HG03064 (cell line): Measurements from ENCODE around the gene EDDM13.
"Not testable (repeated sequence)": the region's sequence is repeated elsewhere in the genome, so short reads cannot be mapped to it uniquely, and the experiment has no call there.

Source experiments
- ATAC-seq: cut with Tn5 transposase; IDR thresholded peaks from one replicate; pipeline ENCODE4 v1.9.1; 2021; ENCODE audit warnings: low read depth; ENCODE audit not compliant: unreplicated experiment

EDDM13 gene

DNA sequence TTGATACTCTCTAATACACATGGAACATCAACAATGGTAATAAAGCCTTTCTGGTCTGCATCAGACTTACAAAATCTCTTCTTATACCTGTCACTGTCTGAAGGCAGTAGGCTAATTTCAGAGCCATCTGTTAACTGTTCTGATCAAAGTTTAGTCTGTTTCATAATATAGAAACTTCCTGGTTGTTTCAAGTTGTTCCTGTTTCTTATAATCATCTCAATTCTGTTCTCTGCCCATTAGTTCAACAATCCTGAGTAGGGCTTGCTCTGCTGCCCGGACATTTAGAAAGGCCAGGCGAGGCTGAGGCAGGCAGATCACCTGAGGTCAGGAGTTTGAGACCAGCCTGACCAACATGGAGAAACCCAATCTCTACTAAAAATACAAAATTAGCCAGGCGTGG, 47.4 kb downstream of the EDDM13 start:
- ATAC-seq, result no peak

DNA sequence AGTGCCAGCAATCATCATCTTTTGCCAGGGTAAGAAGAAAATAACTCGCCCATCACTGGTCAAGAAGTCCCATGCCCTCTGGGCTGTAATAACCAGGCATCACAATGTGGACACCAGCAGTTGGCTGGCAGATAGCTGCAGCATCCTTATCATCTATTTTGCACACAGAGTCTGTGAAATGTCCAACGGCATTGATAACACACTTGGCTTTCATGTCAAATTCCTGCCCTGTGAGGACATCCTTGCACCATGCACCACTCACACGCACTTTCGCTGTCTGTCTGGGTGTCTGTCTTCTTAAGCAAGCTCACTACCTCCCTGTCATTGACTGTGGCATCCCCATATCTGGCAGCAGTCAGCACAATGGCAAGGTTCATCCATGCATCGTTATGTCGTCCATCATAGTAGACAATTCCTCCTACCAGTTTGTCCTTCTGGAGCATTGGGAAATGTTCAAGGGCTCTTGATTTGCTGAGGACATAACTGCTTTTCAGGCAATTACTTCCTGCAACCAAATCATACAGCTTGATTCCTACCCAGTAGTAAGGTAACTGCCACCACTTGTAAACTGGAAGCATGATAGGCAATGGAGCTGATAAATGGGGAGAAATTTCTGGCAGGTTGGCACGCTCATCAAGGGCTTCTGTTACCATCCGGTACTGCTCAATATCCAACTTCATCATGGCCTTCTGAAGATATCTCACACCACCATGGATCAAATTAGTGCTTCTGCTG, 48.9 kb downstream of the EDDM13 start:
- ATAC-seq, result no peak

DNA sequence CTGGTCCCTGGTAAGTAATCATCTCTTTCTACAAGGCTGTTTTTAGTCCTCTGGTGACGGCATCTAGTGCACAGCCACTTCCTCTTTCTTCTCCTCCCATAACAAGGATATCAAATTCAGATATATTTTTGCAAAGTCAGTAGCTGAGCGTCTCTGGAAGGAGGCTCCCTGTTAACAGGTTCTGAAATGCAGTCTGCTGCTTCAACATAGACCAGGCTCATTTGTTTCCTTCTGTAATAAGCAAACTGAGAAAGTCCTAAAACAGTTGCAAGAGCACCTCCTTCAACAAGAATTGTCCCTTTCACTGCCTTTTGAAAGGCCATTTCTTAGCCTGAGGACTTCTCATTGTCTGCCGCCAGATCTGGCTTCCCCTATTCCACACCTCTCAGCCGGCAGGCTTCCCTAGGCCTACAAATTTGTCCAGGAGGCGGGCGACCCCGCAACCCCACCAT, 49.5 kb downstream of the EDDM13 start:
- ATAC-seq, result no peak

DNA sequence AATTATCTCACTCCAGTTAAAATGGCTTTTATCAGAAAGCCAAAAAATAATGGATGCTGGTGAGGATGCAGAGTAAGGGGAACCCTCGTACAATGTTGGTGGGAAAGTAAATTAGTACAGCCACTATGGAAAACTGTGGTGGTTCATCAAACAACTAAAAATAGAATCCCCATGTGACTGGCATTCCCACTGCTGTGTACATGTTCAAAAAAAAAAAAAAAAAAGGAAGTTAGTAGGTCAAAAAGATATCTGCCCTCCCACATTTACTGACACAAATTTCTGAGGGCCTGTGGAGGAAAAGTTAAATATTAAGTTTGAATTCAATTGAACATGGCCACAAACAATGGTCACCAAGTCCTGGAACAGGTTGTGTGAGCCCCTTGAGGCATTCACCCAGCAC, 51.9 kb downstream of the EDDM13 start:
- no peak for ATAC-seq

DNA sequence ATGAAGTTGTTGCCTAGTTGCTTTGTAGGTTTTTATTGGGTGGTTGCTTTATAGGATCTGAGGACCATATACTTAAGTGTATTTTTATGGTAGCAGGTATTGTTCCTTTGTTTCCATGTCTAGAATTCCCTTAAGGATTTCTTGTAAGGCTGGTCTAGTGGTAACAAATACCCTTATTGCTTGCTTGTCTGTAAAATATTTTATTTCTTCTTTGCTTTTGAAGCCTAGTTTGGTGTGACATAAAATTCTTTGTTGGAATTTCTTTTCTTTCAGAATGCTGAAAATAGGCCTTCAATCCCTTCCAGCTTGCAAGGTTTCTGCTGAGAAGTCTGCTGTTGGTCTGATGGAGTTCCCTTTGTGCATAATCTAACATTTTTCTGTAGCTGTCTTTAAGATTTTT, 60.1 kb downstream of the EDDM13 start:
- no peak for ATAC-seq

DNA sequence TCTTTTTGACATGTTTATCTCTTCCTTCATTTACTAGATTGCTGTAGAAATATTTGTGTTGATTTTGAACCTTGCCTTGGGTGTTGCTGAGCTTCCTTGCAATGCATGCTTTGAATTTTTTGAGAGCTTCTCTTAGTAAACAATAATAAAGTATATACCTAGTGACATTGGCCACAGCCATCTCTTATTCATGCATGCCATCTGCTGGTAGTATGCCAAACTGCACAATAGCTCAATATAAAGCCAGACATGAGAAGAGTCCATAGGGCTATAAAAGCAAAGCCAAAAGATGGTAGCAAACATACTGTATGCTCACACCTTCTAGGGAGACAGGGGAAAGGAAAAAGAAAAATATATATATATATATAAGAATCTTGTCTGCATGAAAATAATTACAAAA, 61.0 kb downstream of the EDDM13 start:
- no peak for ATAC-seq

DNA sequence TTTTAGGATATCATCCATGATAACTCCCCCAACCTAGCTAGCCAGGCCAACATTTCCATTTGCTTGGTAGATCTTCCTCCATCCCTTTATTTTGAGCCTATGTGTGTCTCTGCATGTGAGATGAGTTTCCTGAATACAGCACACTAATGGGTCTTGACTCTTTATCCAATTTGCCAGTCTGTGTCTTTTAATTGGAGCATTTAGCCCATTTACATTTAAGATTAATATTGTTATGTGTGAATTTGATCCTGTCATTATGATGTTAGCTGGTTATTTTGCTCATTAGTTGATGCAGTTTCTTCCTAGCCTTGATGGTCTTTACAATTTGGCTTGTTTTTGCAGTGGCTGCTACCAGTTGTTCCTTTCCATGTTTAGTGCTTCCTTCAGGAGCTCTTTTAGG, 62.8 kb downstream of the EDDM13 start:
- not testable (repeated sequence) for ATAC-seq

DNA sequence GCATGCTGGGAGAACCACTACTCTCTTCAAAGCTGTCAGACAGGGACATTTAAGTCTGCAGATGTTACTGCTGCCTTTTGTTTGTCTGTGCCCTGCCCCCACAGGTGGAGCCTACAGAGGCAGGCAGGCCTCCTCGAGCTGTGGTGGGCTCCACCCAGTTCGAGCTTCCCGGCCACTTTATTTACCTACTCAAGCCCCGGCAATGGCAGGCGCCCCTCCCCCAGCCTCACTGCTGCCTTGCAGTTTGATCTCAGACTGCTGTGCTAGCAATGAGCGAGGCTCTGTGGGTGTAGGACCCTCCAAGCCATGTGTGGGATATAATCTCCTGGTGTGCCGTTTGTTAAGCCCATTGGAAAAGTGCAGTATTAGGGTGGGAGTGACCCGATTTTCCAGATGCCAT, 64.5 kb downstream of the EDDM13 start:
- not testable (repeated sequence) for ATAC-seq

DNA sequence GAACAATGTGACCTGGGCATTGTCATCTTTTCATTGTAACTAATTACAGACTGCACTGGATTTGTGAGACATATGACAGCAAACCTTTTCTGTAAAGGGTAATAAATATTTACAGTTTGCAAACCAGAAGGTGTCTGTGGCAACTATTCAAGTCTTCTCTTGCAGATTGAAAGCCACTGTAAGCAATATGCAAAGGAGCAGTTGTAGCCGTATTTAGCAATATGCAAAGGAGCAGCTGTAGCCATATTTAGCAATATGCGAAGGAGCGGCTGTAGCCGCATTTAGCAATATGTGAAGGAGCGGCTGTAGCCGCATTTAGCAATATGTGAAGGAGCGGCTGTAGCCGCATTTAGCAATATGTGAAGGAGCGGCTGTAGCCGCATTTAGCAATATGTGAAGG, 66.5 kb downstream of the EDDM13 start:
- ATAC-seq, result not testable (repeated sequence)

DNA sequence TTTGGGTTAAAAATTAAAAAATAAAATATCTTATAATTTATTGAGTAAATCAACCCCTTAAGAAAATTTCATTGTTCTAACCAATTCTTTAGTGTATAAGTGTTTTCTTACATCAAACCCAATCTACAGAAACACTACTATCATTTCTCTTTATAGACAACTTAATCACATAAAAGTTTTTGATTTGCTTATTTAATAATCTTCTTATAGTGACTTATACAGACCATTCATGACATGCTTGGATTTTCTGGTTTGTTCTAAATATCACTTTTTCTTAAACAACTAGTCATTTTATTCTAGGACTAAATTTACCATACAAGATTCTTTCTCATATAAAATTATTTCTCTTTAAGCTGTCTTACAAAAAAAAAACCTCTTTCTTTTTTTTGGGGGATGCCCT, 69.4 kb downstream of the EDDM13 start:
- no peak for ATAC-seq

DNA sequence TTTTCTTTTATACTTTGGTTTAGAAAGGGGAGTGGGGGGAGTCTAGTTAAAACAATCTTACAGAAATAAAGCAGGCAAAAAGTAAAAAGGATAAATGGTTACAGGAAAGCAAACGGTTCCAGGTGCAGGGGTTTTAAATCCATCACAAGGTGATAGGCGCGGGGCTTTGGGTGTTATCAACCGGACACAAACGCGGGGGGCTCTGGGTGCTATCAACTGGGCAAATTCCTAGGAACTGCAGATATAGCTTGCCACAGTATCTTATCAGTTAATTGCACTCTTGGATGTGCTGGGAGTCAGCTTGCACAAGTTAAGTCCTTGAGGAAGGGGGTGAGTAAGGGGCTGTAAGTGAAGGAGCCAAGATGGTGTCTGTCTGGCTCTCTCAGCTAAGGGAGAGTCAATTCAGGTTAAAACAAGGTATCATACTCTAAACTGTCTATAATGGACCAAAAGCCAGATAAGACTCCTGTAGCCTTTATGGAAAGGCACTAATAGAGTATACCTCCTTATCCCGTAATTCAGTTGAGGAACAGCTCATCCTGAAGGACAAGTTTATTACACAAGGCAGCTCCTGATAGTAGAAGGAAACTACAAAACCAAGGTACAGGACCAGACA, 74.7 kb downstream of the EDDM13 start:
- ATAC-seq, result no peak

DNA sequence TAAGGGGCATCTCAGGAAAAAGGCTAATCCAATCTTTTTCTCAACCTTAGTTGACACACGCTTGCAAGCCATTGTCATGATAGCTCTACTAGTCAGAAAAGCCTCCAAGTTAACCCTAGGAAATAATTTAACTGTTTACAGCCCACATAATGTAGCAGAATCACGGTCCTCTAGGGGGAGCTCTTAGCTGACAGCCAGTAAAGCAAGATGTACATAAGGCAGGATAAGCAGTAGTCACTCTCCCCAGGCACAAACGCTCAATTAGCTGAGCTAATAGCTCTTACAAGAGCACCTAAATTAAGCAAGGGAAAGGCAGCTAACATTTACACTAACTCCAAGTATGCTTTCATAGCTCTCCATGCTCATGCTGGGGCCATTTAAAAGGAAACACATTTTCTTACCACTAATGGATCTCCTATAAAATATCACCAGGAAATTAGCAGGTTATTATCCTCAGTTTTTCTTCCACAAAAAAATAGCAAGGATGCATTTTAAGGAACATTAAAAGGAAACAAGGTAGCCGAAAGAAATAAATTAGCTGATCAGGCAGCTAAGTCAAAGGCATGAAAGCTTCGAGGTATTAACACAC, 75.8 kb downstream of the EDDM13 start:
- ATAC-seq, result no peak

DNA sequence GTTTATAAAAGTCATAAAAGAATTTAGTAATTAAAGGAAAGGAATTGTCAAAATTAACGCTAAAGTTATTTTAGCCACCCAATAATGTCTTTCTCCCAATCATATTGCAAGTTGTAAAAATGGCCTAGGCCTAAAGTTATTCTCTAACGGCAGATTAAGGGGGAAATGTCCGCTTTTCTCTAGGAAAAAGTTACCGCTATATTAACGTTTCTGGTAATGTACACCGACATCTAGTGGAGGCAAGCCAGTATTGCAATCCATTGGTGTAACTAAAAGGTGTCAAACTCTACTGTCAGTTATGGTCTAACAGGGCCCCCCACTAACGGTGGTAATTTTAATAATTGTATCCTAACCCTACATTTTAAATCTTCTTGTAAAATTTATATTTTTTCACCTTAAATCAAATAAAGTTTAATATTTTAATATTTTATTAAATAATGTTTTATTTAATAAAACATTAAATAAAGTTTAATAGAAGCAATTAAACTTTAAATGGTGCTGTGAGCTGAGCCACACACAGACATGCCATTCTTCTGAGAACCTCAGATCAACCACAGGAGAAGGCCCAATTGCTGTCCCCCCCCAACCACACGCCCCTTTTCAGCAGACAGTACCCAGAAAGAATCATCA, 78.0 kb downstream of the EDDM13 start:
- no peak for ATAC-seq

DNA sequence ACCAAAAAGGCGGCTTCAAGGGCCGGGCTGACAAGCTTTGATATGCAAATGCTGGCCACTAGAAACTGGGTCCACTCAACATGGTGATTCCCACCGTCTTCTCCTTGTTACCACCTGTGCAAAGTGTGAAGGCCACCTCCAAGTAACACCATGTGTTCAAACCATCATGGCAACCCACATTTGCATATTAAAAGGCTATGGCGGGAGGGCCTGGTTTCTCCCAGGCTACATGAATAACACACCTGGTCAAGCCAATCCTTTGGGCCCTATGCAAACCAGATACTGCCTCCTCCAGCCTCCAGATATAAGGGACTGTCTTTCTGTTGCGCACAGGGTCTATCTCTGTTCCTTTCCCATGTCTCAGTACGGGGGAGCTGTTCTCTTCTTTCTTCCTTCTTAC, 78.7 kb downstream of the EDDM13 start:
- ATAC-seq, result no peak

DNA sequence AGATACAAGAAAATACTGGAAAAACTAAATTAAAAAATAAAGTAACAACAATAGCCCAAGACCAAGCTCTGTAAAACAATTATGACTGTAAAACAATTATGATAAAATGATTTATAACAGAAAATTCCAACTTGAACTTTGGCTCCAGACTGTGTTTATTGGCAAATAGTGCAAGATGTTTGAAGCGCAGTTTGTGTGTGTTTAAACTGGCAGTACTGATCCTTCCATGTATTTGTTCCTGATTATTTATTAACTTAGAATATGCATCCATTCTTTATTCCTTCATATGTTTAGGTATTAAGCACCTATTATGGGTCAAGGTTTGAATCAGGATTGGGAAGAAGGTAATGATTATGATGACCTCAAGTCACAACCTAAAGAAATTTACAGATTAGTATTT, 83.0 kb downstream of the EDDM13 start:
- ATAC-seq, result no peak

DNA sequence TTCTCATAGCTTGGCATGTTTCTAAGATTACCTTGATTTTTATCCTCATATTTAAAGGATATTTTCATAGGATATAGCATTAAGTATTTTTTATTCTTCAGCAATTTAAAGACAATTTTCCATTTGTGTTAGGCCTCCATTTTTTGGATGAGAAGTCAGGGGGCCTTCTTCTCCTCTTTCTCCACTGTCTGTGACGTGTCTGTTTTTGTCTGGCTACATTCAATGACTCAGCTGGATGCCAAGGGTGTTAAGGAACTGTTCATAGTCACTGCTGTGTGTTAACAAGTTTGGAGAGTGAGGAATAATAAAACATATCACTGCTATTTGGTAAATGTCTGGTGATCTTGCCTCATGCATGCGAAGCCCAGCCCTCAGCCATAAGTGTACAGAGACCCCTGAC, 84.4 kb downstream of the EDDM13 start:
- no peak for ATAC-seq
